Naive B cell (primary cell): Measurements from ENCODE around the gene C1QBP. TPM values are rescaled to one million over a fixed set of nuclear protein-coding genes. Genes with fewer than 3 reads are reported as not detected.

Source experiments
- ATAC-seq, 2 donors: fragments of 150-1000 bp; cut with Tn5 transposase; 2 replicates each; pipeline ENCODE4 v1.10.0; 2021; ENCODE audit warnings: low read depth in 2 of 2, mild to moderate bottlenecking in 2 of 2, moderate library complexity in 2 of 2
- DNase-seq: peaks from one replicate; pipeline ENCODE4 v3.0.0; 2022
- H3K27ac Mint-ChIP-seq, 6 donors: one replicate each; pipeline ENCODE4 v1.8.0; 2020 to 2022; ENCODE audit warnings: mild to moderate bottlenecking in 6 of 6, mixed read lengths in 6 of 6, moderate library complexity in 5 of 6, inconsistent platforms in 2 of 6
- H3K27me3 Mint-ChIP-seq, 3 donors: one replicate each; pipeline ENCODE4 v1.8.0; 2021 to 2022; ENCODE audit warnings: mixed read lengths in 3 of 3, mild to moderate bottlenecking in 1 of 3
- H3K36me3 Mint-ChIP-seq, 2 donors: one replicate each; pipeline ENCODE4 v1.8.0; 2020 to 2022; ENCODE audit warnings: mixed read lengths in 2 of 2, inconsistent platforms in 1 of 2, mild to moderate bottlenecking in 1 of 2
- H3K4me1 Mint-ChIP-seq, 3 donors: one replicate each; pipeline ENCODE4 v1.8.0; 2020 to 2022; ENCODE audit warnings: mixed read lengths in 3 of 3, inconsistent platforms in 1 of 3, mild to moderate bottlenecking in 1 of 3, moderate library complexity in 1 of 3
- H3K4me3 Mint-ChIP-seq, 8 donors: one replicate each; pipeline ENCODE4 v1.8.0; 2020 to 2022; ENCODE audit warnings: mild to moderate bottlenecking in 8 of 8, mixed read lengths in 8 of 8, moderate library complexity in 8 of 8, inconsistent platforms in 2 of 8
- H3K9me3 Mint-ChIP-seq, 7 donors: one replicate each; pipeline ENCODE4 v1.8.0; 2020 to 2022; ENCODE audit warnings: mixed read lengths in 7 of 7, mild to moderate bottlenecking in 5 of 7, inconsistent platforms in 2 of 7, moderate library complexity in 1 of 7
- polyA plus RNA-seq, 6 donors: library from polyadenylated mRNA; unstranded; fragments of 300-500 nt; fragmentation: Illumina TruSeq; gene quantifications; one replicate each; pipeline ENCODE4 v1.2.3, GENCODE V29; 2021; ENCODE audit warnings: low read depth in 6 of 6

The C1QBP gene
- polyA plus RNA-seq, 6 donors from 2014 or later: 206 to 309 (median 274) TPM

GRCh38 chr17:5391678-5392077, 47.3 kb downstream of the C1QBP start:
- Mint-ChIP-seq H3K27me3 (no peaks in the 10 kb centered on the region), H3K9me3 (peaks cover 0 to 2% (median 0%) of the 10 kb centered on the region in 7 donors), H3K4me1 (peaks cover 12 to 18% (median 13%) of the 10 kb centered on the region in 3 donors), H3K4me3 (no peak overlapping the region), H3K27ac (peak overlapping the region in 4 of 6 donors; percentile 26 to 81 (median 56)), H3K36me3 (peaks cover 48 to 50% of the 10 kb centered on the region in 2 donors)
- no peak for ATAC-seq
- no peak for DNase-seq

Other genes starting within 250 kb of the C1QBP start
- 1 to 10 TPM in 5 of 6 donors, under 1 TPM in 1; 0.82 to 4.8 (median 4.0) TPM for gene ZNF594, start 247.3 kb downstream of the C1QBP start, polyA plus RNA-seq
- 100 to 1,000 TPM in 3 of 6 donors, 10 to 100 TPM in 3; 80.4 to 181 (median 103) TPM for gene SCIMP, start 204.3 kb downstream of the C1QBP start, polyA plus RNA-seq
- 10 to 100 TPM; 54.6 to 90.2 (median 71.8) TPM for gene RABEP1, start 156.9 kb downstream of the C1QBP start, polyA plus RNA-seq
- 100 to 1,000 TPM; 261 to 392 (median 297) TPM for gene NUP88, start 19.5 kb downstream of the C1QBP start, polyA plus RNA-seq
- gene RPAIN, start 19.0 kb downstream of the C1QBP start, polyA plus RNA-seq: 10 to 100 TPM; 41.4 to 58.7 (median 50.5) TPM
- 1 to 10 TPM in 3 of 6 donors, under 1 TPM in 3; 0.19 to 1.9 (median 1.1) TPM for gene DHX33, start 29.8 kb upstream of the C1QBP start, polyA plus RNA-seq
- gene DERL2, start 47.0 kb upstream of the C1QBP start, polyA plus RNA-seq: 10 to 100 TPM; 59.7 to 96.5 (median 69.5) TPM
- gene MIS12, start 47.4 kb upstream of the C1QBP start, polyA plus RNA-seq: 10 to 100 TPM; 12.2 to 34.3 (median 26.8) TPM
- gene NLRP1, start 145.4 kb upstream of the C1QBP start, polyA plus RNA-seq: 10 to 100 TPM in 5 of 6 donors, 1 to 10 TPM in 1; 8.8 to 43.3 (median 18.2) TPM